Measurements from ENCODE around the gene GPR78. TPM values are rescaled to one million over a fixed set of nuclear protein-coding genes. Genes with fewer than 3 reads are reported as not detected.

The GPR78 gene
- total and polyA plus RNA-seq, 2 of the 13 experiments (the other 11 are each of a cell fraction or from before 2014, with no cell fraction given), result 0.01 to 0.07 TPM

GRCh38 chr4:8534611-8535010 is 45.6 kb upstream of the GPR78 start (continued):
- TF ChIP-seq ZNF503 (CRISPR knock-in tag; IDR thresholded peaks at IDR 0.05), result no peak
- TF ChIP-seq KMT2B (CRISPR knock-in tag; IDR thresholded peaks at IDR 0.05), result no peak
- no peak for TF ChIP-seq ISX (CRISPR knock-in tag; conservative IDR thresholded peaks at IDR 0.05)
- no peak for TF ChIP-seq ZSCAN25 (CRISPR knock-in tag; IDR thresholded peaks at IDR 0.05)
- TF ChIP-seq GPBP1L1 (CRISPR knock-in tag; IDR thresholded peaks at IDR 0.05), result no peak
- no peak for TF ChIP-seq ZNF570 (CRISPR knock-in tag; IDR thresholded peaks at IDR 0.05; ENCODE audit: borderline replicate concordance)
- TF ChIP-seq HMG20A (CRISPR knock-in tag; IDR thresholded peaks at IDR 0.05; ENCODE audit: borderline replicate concordance), result no peak
- no peak for TF ChIP-seq ZFP82 (CRISPR knock-in tag; IDR thresholded peaks at IDR 0.05; ENCODE audit: borderline replicate concordance)
- no peak for TF ChIP-seq ZFP41 (CRISPR knock-in tag; IDR thresholded peaks at IDR 0.05; ENCODE audit: borderline replicate concordance)
- no peak for TF ChIP-seq ARID4A (CRISPR knock-in tag; IDR thresholded peaks at IDR 0.05; ENCODE audit: borderline replicate concordance)
- no peak for TF ChIP-seq TARDBP (CRISPR knock-in tag; IDR thresholded peaks at IDR 0.05)
